ENCODE results near the gene NOL7. TPM values are rescaled to one million over a fixed set of nuclear protein-coding genes. Genes with fewer than 3 reads are reported as not detected.

The NOL7 gene
- total and polyA plus RNA-seq, 2 of the 8 experiments (the other 6 are each of a cell fraction or from before 2014, with no cell fraction given): 16.4 to 70.4 TPM

DNA sequence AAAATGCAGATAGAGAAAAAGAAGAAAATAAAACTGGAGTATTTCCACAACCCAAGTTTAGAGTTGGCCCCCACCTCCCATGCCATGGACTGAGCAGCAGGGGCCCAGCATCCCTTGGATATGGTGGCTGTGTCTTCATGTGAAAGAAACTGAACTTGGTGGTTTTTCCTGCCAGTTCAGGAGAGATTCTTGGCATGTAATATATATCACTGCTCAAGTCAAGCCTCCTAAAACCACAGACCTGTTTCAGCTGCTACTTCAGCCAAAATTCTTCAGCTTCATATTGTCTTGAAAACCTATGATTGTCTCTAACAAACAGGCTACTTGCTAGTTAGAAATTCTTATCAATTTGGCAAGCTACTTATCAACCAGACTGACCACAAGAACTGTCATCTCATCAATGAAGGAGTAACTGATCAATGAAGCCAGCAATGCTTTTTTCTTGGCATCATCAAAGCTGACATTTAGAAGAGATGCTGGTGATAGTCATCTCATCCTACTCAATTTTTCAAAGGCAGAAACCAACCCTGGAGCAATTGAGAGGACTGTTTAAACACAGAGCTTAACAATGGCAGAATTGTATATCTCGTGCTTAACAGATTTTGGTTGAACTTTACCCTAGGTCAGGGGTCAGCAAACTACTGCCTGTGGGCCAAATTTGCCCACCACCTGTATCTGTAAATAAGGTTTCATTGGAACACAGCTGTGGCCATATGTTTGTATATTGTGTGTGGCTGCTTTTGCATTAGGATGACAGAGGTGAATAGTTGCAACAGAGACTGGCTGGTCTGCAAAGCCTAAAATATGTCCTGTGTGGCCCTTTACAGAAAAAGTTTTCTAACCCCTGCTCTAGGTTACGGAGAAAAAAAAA is 10.4 kb upstream of the NOL7 start (continued):
- no peak for TF ChIP-seq PHF8 (conservative IDR thresholded peaks at IDR 0.05; ENCODE audit: low read depth, low read length)
- TF ChIP-seq, protein P1, sequence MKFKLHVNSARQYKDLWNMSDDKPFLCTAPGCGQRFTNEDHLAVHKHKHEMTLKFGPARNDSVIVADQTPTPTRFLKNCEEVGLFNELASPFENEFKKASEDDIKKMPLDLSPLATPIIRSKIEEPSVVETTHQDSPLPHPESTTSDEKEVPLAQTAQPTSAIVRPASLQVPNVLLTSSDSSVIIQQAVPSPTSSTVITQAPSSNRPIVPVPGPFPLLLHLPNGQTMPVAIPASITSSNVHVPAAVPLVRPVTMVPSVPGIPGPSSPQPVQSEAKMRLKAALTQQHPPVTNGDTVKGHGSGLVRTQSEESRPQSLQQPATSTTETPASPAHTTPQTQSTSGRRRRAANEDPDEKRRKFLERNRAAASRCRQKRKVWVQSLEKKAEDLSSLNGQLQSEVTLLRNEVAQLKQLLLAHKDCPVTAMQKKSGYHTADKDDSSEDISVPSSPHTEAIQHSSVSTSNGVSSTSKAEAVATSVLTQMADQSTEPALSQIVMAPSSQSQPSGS (IDR thresholded peaks at IDR 0.05; ENCODE audit: low read length): no peak
- no peak for TF ChIP-seq MAFK (IDR thresholded peaks at IDR 0.05; ENCODE audit: low read depth, low read length)
- no peak for TF ChIP-seq CBX8 (IDR thresholded peaks at IDR 0.05; ENCODE audit: borderline replicate concordance, low read depth, low read length)
- TF ChIP-seq CHD1 (IDR thresholded peaks at IDR 0.05; ENCODE audit: low read depth, low read length): no peak
